GM23248 (cell line): ENCODE results near the gene PHLDB1.

Source experiments
- EZH2 ChIP-seq: fragments of 200-600 bp; sonication (generic); IDR thresholded peaks from 2 replicates; pipeline ENCODE4 v1.6.1; 2018; ENCODE audit warnings: antibody characterized with exemption, mild to moderate bottlenecking; ENCODE audit not compliant: insufficient read depth, poor library complexity, severe bottlenecking
- EZH2phosphoT487 ChIP-seq: fragments of 200-600 bp; sonication (generic); IDR thresholded peaks from 2 replicates; pipeline ENCODE4 v1.6.1; 2018; ENCODE audit warnings: antibody characterized with exemption, moderate library complexity, mild to moderate bottlenecking, low read depth; ENCODE audit not compliant: insufficient read depth

DNA sequence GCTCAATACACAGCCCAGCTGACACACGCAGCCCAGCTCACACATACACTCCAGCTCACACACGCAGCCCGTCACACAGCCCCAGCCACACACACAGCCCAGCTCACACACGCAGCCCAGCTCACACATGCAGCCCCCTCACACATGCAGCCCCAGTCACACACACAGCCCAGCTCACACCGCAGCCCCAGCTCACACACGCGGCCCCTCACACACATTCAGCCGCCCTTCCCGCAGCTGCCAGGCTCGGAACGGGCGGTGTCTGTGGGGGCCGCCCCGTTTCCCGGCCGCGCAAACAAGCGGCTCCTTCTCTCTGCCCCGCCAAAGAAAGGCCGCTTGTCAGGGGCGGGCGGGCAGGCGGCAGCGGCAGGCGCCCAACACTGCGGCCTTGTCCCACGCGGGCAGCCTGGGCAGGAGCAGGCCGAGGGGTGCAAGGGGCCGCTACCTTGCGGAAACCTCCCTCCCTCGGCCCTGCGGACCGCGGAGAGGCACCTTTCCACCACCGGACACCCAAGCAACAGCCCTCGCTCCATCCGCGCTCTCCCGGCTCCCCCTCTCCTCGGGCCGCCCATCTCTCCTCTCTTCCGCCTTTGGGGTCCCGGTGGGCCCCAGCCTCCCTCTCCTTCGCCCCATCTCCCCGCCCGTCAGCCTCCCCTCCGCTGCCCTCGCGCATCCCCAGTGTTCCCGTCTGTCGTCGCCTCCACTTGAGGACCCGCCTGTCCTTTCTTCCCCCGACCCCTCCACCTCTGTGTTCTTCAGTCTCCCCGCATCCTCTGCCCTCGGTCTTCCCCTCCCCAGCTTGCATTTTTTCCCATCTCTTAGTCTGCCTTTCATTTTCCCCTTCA lies 2.2 kb downstream of the PHLDB1 start:
- TF ChIP-seq EZH2phosphoT487 (no peak), EZH2 (no peak)
